ENCODE measurements around the gene RAD51. TPM values are rescaled to one million over a fixed set of nuclear protein-coding genes. Genes with fewer than 3 reads are reported as not detected.

RAD51 gene
- polyA plus RNA-seq, 1 donor from 2014 or later: 0.22 TPM

DNA sequence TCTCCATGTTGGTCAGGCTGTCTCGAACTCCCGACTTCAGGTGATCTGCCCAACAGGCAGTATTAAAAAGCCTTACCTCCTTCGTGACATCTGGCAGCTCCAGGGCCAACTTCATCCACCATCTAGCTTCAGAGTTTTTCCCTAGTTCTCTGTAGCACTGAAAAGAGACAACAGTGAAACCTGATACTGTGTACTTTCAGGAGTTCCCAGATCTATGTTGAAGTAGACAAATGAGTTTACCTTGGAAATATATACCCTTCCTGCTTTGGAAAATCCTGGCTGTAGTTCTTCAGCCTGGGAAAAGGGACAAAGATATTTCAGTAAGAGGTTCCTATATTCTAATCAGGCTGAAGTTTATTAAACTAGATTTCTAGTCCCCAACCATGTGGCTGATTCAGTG lies 42.1 kb downstream of the RAD51 start:
- Histone ChIP-seq H3K4me2 (ENCODE audit: low read length) (no peak overlapping the region), H4K20me1 (ENCODE audit: insufficient read depth) (no peaks in the 10 kb centered on the region), H3K9me2 (ENCODE audit: insufficient read depth, low read length) (no peaks in the 10 kb centered on the region), H3K79me2 (replicated peaks; ENCODE audit: insufficient read depth, low read length) (no peaks in the 10 kb centered on the region), H3K36me3 (ENCODE audit: insufficient read depth, low read length) (no peaks in the 10 kb centered on the region), H3K27ac (ENCODE audit: low read length) (no peak overlapping the region), H2AFZ (ENCODE audit: low read depth, low read length) (no peak overlapping the region), H3K27me3 (ENCODE audit: insufficient read depth, low read depth, low read length) (no peaks in the 10 kb centered on the region), H3K9me3 (ENCODE audit: low read length) (no peaks in the 10 kb centered on the region), H3K9ac (ENCODE audit: low read length) (no peak overlapping the region), H3F3A (ENCODE audit: insufficient read depth, low read length, poor library complexity, severe bottlenecking) (no peaks in the 10 kb centered on the region), H3K4me3 (ENCODE audit: low read length) (no peak overlapping the region)
- TF ChIP-seq, protein P1, sequence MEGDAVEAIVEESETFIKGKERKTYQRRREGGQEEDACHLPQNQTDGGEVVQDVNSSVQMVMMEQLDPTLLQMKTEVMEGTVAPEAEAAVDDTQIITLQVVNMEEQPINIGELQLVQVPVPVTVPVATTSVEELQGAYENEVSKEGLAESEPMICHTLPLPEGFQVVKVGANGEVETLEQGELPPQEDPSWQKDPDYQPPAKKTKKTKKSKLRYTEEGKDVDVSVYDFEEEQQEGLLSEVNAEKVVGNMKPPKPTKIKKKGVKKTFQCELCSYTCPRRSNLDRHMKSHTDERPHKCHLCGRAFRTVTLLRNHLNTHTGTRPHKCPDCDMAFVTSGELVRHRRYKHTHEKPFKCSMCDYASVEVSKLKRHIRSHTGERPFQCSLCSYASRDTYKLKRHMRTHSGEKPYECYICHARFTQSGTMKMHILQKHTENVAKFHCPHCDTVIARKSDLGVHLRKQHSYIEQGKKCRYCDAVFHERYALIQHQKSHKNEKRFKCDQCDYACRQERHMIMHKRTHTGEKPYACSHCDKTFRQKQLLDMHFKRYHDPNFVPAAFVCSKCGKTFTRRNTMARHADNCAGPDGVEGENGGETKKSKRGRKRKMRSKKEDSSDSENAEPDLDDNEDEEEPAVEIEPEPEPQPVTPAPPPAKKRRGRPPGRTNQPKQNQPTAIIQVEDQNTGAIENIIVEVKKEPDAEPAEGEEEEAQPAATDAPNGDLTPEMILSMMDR (IDR thresholded peaks at IDR 0.05; ENCODE audit: poor library complexity, severe bottlenecking): no peak
- TF ChIP-seq POLR2AphosphoS5 (IDR thresholded peaks at IDR 0.05): no peak

DNA sequence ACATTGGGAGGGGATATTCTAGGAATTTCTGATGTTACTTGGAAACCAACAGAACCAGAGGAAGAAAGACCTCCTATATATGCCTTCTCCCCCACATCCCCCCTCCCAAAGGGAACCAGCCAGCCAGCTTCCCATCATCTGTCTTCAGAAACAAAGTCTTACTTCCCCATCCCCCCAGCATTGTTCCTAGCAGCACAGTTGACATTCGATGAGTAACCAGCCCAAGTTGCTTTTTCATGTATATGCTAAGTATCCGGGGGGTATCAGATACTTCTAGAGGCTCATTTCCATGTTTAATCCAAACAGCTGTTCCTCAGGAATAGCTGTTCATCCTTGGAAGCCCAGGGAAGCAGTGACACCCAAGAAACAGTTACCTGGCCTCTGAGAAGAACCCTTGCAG lies 44.1 kb downstream of the RAD51 start:
- Histone ChIP-seq H3K9me3 (ENCODE audit: low read length) (no peaks in the 10 kb centered on the region), H4K20me1 (ENCODE audit: insufficient read depth) (no peaks in the 10 kb centered on the region), H3K4me3 (ENCODE audit: low read length) (no peak overlapping the region), H3K4me2 (ENCODE audit: low read length) (no peak overlapping the region), H3K36me3 (ENCODE audit: insufficient read depth, low read length) (no peaks in the 10 kb centered on the region), H2AFZ (ENCODE audit: low read depth, low read length) (no peak overlapping the region), H3K9me2 (ENCODE audit: insufficient read depth, low read length) (no peaks in the 10 kb centered on the region), H3K9ac (ENCODE audit: low read length) (no peak overlapping the region), H3K27ac (ENCODE audit: low read length) (no peak overlapping the region), H3K79me2 (replicated peaks; ENCODE audit: insufficient read depth, low read length) (no peaks in the 10 kb centered on the region), H3K27me3 (ENCODE audit: insufficient read depth, low read depth, low read length) (no peaks in the 10 kb centered on the region), H3F3A (ENCODE audit: insufficient read depth, low read length, poor library complexity, severe bottlenecking) (no peaks in the 10 kb centered on the region)
- TF ChIP-seq EP300 (conservative IDR thresholded peaks at IDR 0.05; ENCODE audit: poor library complexity, severe bottlenecking) (no peak), POLR2AphosphoS5 (IDR thresholded peaks at IDR 0.05) (no peak), MXI1 (conservative IDR thresholded peaks at IDR 0.05; ENCODE audit: poor library complexity, severe bottlenecking) (no peak), SMC3 (conservative IDR thresholded peaks at IDR 0.05; ENCODE audit: poor library complexity) (no peak), TAF1 (IDR thresholded peaks at IDR 0.05; ENCODE audit: low read depth) (no peak), RAD21 (conservative IDR thresholded peaks at IDR 0.05) (no peak), EZH2 (IDR thresholded peaks at IDR 0.05; ENCODE audit: borderline replicate concordance, insufficient read depth, low read length, poor library complexity, severe bottlenecking) (no peak)
- TF ChIP-seq, protein P1 (IDR thresholded peaks at IDR 0.05; ENCODE audit: poor library complexity, severe bottlenecking): no peak
- TF ChIP-seq, protein P2, sequence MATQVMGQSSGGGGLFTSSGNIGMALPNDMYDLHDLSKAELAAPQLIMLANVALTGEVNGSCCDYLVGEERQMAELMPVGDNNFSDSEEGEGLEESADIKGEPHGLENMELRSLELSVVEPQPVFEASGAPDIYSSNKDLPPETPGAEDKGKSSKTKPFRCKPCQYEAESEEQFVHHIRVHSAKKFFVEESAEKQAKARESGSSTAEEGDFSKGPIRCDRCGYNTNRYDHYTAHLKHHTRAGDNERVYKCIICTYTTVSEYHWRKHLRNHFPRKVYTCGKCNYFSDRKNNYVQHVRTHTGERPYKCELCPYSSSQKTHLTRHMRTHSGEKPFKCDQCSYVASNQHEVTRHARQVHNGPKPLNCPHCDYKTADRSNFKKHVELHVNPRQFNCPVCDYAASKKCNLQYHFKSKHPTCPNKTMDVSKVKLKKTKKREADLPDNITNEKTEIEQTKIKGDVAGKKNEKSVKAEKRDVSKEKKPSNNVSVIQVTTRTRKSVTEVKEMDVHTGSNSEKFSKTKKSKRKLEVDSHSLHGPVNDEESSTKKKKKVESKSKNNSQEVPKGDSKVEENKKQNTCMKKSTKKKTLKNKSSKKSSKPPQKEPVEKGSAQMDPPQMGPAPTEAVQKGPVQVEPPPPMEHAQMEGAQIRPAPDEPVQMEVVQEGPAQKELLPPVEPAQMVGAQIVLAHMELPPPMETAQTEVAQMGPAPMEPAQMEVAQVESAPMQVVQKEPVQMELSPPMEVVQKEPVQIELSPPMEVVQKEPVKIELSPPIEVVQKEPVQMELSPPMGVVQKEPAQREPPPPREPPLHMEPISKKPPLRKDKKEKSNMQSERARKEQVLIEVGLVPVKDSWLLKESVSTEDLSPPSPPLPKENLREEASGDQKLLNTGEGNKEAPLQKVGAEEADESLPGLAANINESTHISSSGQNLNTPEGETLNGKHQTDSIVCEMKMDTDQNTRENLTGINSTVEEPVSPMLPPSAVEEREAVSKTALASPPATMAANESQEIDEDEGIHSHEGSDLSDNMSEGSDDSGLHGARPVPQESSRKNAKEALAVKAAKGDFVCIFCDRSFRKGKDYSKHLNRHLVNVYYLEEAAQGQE (IDR thresholded peaks at IDR 0.05; ENCODE audit: borderline replicate concordance): no peak

Measured in neural cell (in vitro differentiated cells).